Activated naive CD4-positive, alpha-beta T cell (primary cell): ENCODE data around the gene AVEN.

Experiments
- DNase-seq, 4 experiments: peaks; one replicate each; lab custom pipeline; 2025; lab: John Stamatoyannopoulos, UW

Gene AVEN

GRCh38 chr15:33912326-33912725, 126.7 kb downstream of the AVEN start:
- no peak for DNase-seq

GRCh38 chr15:33910741-33911140, 128.3 kb downstream of the AVEN start:
- no peak for DNase-seq

GRCh38 chr15:33908406-33908805, 130.6 kb downstream of the AVEN start:
- DNase-seq: no peak

- no peak for DNase-seq
Observed at GRCh38 chr15:33907326-33907725, 131.7 kb downstream of the AVEN start.

GRCh38 chr15:33903661-33904060, 135.3 kb downstream of the AVEN start:
- DNase-seq: no peak

- no peak for DNase-seq
Observed at GRCh38 chr15:33902043-33902442, 137.0 kb downstream of the AVEN start.

- no peak for DNase-seq
Observed at GRCh38 chr15:33894193-33894592, 144.8 kb downstream of the AVEN start.

GRCh38 chr15:33888176-33888575, 150.8 kb downstream of the AVEN start:
- DNase-seq: no peak

GRCh38 chr15:33882921-33883320, 156.1 kb downstream of the AVEN start:
- no peak for DNase-seq

GRCh38 chr15:33874156-33874555, 164.8 kb downstream of the AVEN start:
- DNase-seq: no peak

GRCh38 chr15:33872416-33873106, 166.4 kb downstream of the AVEN start:
- DNase-seq: no peak

- no peak for DNase-seq
Observed at GRCh38 chr15:33871980-33872379, 167.0 kb downstream of the AVEN start.

GRCh38 chr15:33866101-33866737, 172.8 kb downstream of the AVEN start:
- no peak for DNase-seq

- DNase-seq: no peak
Observed at GRCh38 chr15:33865416-33865815, 173.6 kb downstream of the AVEN start.

- DNase-seq: no peak
Observed at GRCh38 chr15:33864360-33865075, 174.5 kb downstream of the AVEN start.

GRCh38 chr15:33860754-33861153, 178.2 kb downstream of the AVEN start:
- DNase-seq: no peak

GRCh38 chr15:33859992-33860545, 178.9 kb downstream of the AVEN start:
- DNase-seq: no peak

GRCh38 chr15:33858836-33859235, 180.2 kb downstream of the AVEN start:
- DNase-seq: no peak

GRCh38 chr15:33857726-33858125, 181.3 kb downstream of the AVEN start:
- no peak for DNase-seq

GRCh38 chr15:33852570-33852969, 186.4 kb downstream of the AVEN start:
- DNase-seq: no peak

- DNase-seq: no peak
Observed at GRCh38 chr15:33852094-33852493, 186.9 kb downstream of the AVEN start.

- DNase-seq: no peak
Observed at GRCh38 chr15:33851079-33851478, 187.9 kb downstream of the AVEN start.

- DNase-seq: no peak
Observed at GRCh38 chr15:33848011-33848410, 191.0 kb downstream of the AVEN start.
